ENCODE data around the gene SAPCD2.

DNA sequence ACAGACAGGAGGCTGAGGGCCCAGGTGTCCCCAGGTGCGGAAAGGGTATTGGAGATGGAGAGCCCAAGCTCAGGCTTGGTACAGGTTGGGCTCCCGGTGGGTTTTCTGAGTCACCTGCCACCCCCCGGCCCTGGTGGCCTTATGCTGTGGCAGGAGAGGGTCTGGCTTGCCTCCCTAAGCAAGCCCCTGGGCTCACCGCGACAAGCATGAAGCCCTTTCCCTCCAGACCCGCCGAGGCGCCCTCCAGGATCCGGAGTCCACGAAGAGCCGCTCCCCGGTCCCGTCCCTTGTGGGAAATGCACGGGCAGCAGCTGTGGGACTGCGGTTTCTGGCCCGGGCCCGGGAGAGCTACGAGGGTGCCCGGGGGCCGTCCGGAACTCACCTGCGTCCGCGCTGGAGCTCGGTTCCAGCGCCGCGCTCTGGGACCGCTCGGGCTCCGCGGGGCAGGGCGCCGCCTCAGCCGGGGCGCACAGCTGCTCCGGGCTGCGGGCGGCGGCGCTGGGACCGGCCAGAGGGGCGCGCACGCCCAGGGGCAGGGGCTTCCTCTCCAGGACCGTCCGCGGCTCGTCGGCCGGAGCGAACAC lies 757 bp downstream of the SAPCD2 start:
- TF ChIP-seq CTCF (IDR thresholded peaks at IDR 0.05) (no peak), POLR2A (IDR thresholded peaks at IDR 0.05) (no peak)

Data from ovary (tissue), 3 donors.